Endothelial cell (in vitro differentiated cells): ENCODE measurements around the gene INTS11. TPM values are rescaled to one million over a fixed set of nuclear protein-coding genes. Genes with fewer than 3 reads are reported as not detected.

ENCODE experiments used
- DNase-seq: peaks from one replicate; pipeline ENCODE4 v3.0.0; 2021; ENCODE audit warnings: low spot score
- H3K27ac Mint-ChIP-seq: one replicate; pipeline ENCODE4 v1.8.0; 2021; ENCODE audit warnings: mixed read lengths, inconsistent platforms; ENCODE audit not compliant: unreplicated experiment
- H3K27me3 Mint-ChIP-seq: one replicate; pipeline ENCODE4 v1.8.0; 2021; ENCODE audit warnings: mild to moderate bottlenecking, moderate library complexity, mixed read lengths, inconsistent platforms; ENCODE audit not compliant: unreplicated experiment
- H3K36me3 Mint-ChIP-seq: one replicate; pipeline ENCODE4 v1.8.0; 2021; ENCODE audit warnings: mild to moderate bottlenecking, low read depth, mixed read lengths, inconsistent platforms; ENCODE audit not compliant: unreplicated experiment
- H3K4me1 Mint-ChIP-seq: one replicate; pipeline ENCODE4 v1.8.0; 2021; ENCODE audit warnings: mild to moderate bottlenecking, mixed read lengths, inconsistent platforms; ENCODE audit not compliant: unreplicated experiment
- H3K4me3 Mint-ChIP-seq: one replicate; pipeline ENCODE4 v1.8.0; 2021; ENCODE audit warnings: mild to moderate bottlenecking, mixed read lengths, inconsistent platforms; ENCODE audit not compliant: unreplicated experiment
- H3K9me3 Mint-ChIP-seq: one replicate; pipeline ENCODE4 v1.8.0; 2021; ENCODE audit warnings: mixed read lengths, inconsistent platforms; ENCODE audit not compliant: unreplicated experiment
- CTCF ChIP-seq: fragments of 200-600 bp; sonication (generic); IDR thresholded peaks from one replicate; pipeline ENCODE4 v1.5.0; 2021; ENCODE audit warnings: antibody characterized with exemption; ENCODE audit not compliant: unreplicated experiment
- total RNA-seq: library from RNA; stranded (reverse); fragmentation: NEBNext Ultra II Directional; extraction: Animal tissue kit (Norgen Biotek cat#: 25700); gene quantifications from one replicate; pipeline ENCODE4 v1.2.1, GENCODE V29; 2021; ENCODE audit not compliant: unreplicated experiment

The INTS11 gene
- total RNA-seq, 1 donor from 2014 or later = 104 TPM

GRCh38 chr1:1302006-1302430 is 22.4 kb downstream of the INTS11 start:
- Mint-ChIP-seq H3K27me3 (peaks cover 10% of the 10 kb centered on the region), H3K27ac (no peak overlapping the region), H3K36me3 (no peaks in the 10 kb centered on the region), H3K4me3 (no peak overlapping the region), H3K4me1 (peaks cover 14% of the 10 kb centered on the region), H3K9me3 (no peaks in the 10 kb centered on the region)
- peak; percentile 71 for TF ChIP-seq CTCF
- peak; percentile 52 for DNase-seq

GRCh38 chr1:1300352-1300739 is 24.1 kb downstream of the INTS11 start:
- Mint-ChIP-seq H3K27ac (no peak overlapping the region), H3K36me3 (no peaks in the 10 kb centered on the region), H3K27me3 (peaks cover 8% of the 10 kb centered on the region), H3K4me3 (no peak overlapping the region), H3K9me3 (no peaks in the 10 kb centered on the region), H3K4me1 (peaks cover 2% of the 10 kb centered on the region)
- peak; percentile 36 for TF ChIP-seq CTCF
- DNase-seq = no peak

- Mint-ChIP-seq H3K27ac (no peak overlapping the region), H3K27me3 (peaks cover 8% of the 10 kb centered on the region), H3K9me3 (no peaks in the 10 kb centered on the region), H3K4me1 (peaks cover 2% of the 10 kb centered on the region), H3K36me3 (no peaks in the 10 kb centered on the region), H3K4me3 (no peak overlapping the region)
- peak; percentile 56 for TF ChIP-seq CTCF
- DNase-seq = no peak
These were observed 24.6 kb downstream of the INTS11 start for GRCh38 chr1:1299686-1300351.

- H3K36me3 Mint-ChIP-seq = no peaks in the 10 kb centered on the region
- no peaks in the 10 kb centered on the region for H3K4me1 Mint-ChIP-seq
- H3K27ac Mint-ChIP-seq = no peak overlapping the region
- no peaks in the 10 kb centered on the region for H3K9me3 Mint-ChIP-seq
- TF ChIP-seq CTCF = no peak
- peak; percentile 73 for DNase-seq
- peaks cover 4% of the 10 kb centered on the region for H3K27me3 Mint-ChIP-seq
- no peak overlapping the region for H3K4me3 Mint-ChIP-seq
These were observed 25.4 kb downstream of the INTS11 start for GRCh38 chr1:1298861-1299685.
